ENCODE results near the gene AP3D1.

The AP3D1 gene

DNA sequence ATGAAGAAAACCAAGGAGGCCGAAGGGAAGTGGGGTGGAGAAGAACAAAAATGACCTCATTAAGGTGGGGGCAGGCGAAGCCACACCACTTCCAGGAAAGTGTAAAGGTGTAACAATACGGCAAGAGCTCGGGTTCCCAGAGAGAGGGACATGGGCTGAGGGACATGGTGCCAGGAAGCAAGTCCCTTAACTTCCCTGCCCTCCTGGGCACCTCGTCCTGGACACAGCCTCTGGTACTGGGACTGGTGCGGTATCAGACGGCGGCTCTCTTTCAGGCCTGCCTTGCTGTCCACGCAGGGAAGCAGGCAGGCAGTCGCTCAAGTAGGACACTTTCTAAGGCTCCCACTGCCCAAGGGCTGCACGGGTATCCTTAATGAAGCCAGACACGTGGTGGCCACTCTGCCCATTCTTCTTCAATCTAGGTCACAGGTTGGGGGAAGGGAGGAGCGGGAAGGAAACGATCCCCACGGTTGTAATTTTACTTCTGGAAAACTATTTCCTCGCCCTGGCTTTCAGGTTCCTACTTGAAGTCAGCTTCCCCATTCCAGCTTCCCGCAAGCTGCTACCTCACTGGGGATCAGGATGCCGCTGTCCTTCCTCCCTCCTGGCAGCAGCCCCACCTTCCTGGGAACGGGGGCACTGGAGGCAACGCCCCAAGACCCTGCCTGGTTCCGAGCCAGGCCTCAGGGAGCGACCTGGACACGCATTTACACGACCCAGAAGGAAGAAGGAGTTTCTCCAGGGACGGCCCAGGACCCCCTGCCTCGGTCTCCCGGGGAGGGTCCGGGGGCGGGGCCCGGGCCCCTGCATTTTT, 1.2 kb downstream of the AP3D1 start:
- FAIRE-seq (no peak), DNase-seq (ENCODE audit: insufficient read length, low spot score) (no peak)
- TF ChIP-seq, protein P1, sequence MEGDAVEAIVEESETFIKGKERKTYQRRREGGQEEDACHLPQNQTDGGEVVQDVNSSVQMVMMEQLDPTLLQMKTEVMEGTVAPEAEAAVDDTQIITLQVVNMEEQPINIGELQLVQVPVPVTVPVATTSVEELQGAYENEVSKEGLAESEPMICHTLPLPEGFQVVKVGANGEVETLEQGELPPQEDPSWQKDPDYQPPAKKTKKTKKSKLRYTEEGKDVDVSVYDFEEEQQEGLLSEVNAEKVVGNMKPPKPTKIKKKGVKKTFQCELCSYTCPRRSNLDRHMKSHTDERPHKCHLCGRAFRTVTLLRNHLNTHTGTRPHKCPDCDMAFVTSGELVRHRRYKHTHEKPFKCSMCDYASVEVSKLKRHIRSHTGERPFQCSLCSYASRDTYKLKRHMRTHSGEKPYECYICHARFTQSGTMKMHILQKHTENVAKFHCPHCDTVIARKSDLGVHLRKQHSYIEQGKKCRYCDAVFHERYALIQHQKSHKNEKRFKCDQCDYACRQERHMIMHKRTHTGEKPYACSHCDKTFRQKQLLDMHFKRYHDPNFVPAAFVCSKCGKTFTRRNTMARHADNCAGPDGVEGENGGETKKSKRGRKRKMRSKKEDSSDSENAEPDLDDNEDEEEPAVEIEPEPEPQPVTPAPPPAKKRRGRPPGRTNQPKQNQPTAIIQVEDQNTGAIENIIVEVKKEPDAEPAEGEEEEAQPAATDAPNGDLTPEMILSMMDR (IDR thresholded peaks at IDR 0.05; ENCODE audit: insufficient read depth, missing control alignments), result no peak

DNA sequence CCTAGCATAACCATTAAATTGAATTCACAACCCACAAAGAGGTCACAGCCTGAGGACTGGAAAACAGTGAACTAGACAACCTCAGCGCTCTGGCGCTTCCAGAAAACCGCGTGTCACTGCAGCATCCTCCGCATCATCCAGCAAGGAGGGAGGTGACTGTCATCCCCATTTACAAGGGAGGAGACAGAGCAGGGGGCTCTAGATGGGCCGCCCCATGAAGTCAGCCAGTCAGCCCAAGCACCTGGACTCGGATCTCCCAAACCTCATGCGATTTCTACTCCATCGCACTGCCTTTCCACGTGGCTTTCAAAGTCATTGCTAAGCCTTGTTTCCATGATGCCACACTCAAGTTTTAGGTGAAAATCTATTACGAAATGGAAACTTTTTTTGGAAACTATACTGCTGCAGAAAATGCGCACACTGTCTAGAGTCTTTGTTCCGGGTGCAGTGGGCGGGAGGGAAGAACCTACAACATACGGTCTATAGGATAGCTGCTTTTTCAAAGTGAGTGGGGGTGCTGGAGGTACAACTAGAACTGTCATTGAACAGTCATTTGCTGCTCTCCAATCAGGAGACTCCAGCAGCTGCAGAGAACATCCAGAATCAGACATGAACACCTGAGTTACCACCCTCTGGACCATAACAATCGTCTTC, 2.8 kb downstream of the AP3D1 start:
- FAIRE-seq, result no peak
- DNase-seq (ENCODE audit: insufficient read length, low spot score), result no peak
- TF ChIP-seq, protein P1 (IDR thresholded peaks at IDR 0.05; ENCODE audit: insufficient read depth, missing control alignments), result no peak

DNA sequence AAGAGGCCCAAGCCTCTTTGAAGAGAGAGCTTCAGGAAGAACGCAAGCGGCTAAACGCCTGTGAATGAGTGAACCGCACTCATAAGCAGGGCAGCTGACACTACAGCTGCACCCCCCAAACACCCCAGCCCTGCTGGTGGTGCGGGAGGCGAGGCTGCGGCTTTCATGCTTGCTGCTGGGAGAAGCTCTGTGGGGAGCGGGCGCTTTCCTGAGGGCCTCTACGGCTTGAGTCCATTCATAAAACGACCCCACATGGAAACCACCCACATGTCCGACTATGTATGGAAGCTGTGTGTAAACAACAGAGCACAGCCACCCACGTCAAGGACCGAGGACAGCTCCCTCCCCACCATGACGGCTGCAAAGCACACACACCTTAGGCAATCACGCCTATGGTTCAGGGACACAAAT, 5.5 kb downstream of the AP3D1 start:
- TF ChIP-seq, protein P1 (IDR thresholded peaks at IDR 0.05; ENCODE audit: insufficient read depth, missing control alignments), result no peak
- DNase-seq (ENCODE audit: insufficient read length, low spot score), result no peak
- no peak for FAIRE-seq

DNA sequence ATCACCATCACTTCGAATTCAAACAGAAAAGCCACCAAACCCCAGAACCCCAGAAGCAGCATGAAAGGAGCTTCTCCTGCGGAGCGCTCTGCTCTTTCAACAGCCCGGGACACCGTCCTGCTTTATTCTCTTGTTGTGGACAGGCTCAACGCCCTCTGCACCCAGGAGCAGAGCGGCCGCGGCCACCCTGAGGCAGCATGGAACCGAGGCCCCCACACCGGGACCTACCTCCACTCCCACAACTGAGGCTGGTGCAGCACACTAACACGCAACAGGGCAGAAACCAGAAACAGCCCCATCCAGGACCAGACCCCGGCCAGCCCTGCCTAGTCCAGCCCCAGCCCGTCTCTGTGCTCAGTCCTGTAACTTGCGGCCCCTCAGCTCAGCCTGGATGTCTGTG, 7.2 kb downstream of the AP3D1 start:
- TF ChIP-seq, protein P1 (IDR thresholded peaks at IDR 0.05; ENCODE audit: insufficient read depth, missing control alignments), result no peak
- DNase-seq (ENCODE audit: insufficient read length, low spot score) (no peak), FAIRE-seq (no peak)

DNA sequence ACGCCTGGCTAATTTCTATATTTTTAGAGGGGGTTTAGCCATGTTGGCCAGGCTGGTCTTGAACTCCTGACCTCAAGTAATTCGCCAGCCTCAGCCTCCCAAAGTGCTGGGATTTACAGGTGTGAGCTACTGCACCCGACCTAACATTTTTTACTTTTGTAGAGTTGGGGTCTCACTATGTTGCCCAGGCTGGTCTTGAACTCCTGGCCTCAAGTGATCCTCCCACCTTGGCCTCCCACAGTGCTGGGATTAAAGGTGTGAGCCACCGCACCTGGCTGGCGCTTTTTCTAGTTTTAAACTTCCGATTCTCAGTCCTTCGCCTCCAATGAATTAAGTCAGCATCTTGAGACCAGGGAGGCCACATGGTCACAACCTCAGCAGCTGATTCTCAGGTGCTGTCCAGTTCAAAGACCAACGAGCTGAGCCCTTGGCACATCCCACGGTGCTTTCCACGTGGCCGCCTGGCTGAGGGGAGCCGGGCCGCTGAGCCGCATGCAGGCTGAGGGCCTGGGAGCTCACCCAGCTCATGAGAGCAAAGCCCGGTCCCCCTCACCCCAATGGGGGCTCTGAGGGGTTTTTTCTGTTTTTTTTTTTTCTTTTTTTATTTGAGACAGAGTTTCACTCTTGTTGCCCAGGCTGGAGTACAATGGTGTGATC, 9.1 kb downstream of the AP3D1 start:
- TF ChIP-seq, protein P1 (IDR thresholded peaks at IDR 0.05; ENCODE audit: insufficient read depth, missing control alignments), result no peak
- no peak for DNase-seq (ENCODE audit: insufficient read length, low spot score)
- FAIRE-seq, result no peak

DNA sequence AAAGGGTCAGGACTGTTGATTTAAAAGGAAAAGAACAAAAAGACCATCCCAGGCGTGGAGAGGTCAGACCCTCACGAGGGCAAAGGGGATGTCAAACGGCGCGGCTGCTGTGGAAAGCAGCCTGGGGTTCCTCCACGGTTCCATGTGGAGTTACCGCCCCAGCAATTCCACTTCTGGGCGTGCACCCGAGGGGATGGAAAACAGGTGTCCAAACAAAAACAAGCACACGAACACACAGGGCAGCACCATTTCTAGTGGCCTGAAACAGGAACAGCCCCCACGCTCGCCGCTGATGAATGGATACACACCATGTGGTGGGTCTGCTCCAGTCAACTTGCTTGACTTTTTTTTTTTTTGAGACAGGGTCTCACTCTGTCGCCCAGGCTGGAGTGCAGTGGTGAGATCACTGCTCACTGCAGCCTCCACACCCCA, 11.2 kb downstream of the AP3D1 start:
- TF ChIP-seq, protein P1 (IDR thresholded peaks at IDR 0.05; ENCODE audit: insufficient read depth, missing control alignments), result no peak
- FAIRE-seq, result no peak
- DNase-seq (ENCODE audit: insufficient read length, low spot score), result no peak
